Colonic mucosa (tissue), 4 donors: ENCODE measurements around the gene EGLN2. TPM values are rescaled to one million over a fixed set of nuclear protein-coding genes. Genes with fewer than 3 reads are reported as not detected.
A peak's percentile ranks its signal among the peaks of the same experiment; 100 is the strongest.
"Not testable (repeated sequence)": the region's sequence is repeated elsewhere in the genome, so short reads cannot be mapped to it uniquely, and the experiment has no call there.

Experiments
- DNase-seq: peaks from one replicate; pipeline ENCODE4 v3.0.0-alpha.2; 2020
- H3K27ac ChIP-seq: fragments of 200-600 bp; one replicate; pipeline ENCODE4 v1.8.0; 2021
- H3K27me3 ChIP-seq: fragments of 200-600 bp; one replicate; pipeline ENCODE4 v1.8.0; 2021
- H3K36me3 ChIP-seq: fragments of 200-600 bp; one replicate; pipeline ENCODE4 v1.8.0; 2021
- H3K4me1 ChIP-seq: fragments of 200-600 bp; one replicate; pipeline ENCODE4 v1.8.0; 2021; ENCODE audit warnings: mild to moderate bottlenecking
- H3K4me3 ChIP-seq: fragments of 200-600 bp; one replicate; pipeline ENCODE4 v1.8.0; 2021
- H3K9ac ChIP-seq, 2 donors: one replicate each; pipeline ENCODE4 v1.7.0; 2013; ENCODE audit warnings: control low read depth in 2 of 2, low read depth in 2 of 2, low read length in 2 of 2
- H3K9me3 ChIP-seq: fragments of 200-600 bp; one replicate; pipeline ENCODE4 v1.8.0; 2021
- intact Hi-C: fragments of 100-400 bp; cut with DNase I; formaldehyde crosslinking; loops from one replicate; pipeline ENCODE4 v1.14.1; 2022
- total RNA-seq, 2 donors: library from RNA; stranded (reverse); fragmentation: NEBNext Ultra II Directional in 1 of 2; extraction: Animal tissue kit (Norgen Biotek cat#: 25700) in 1 of 2; gene quantifications; one replicate each; pipeline ENCODE4 v1.2.1, GENCODE V29; 2021
- TF ChIP-seq, protein P1 (sequence below): fragments of 200-600 bp; IDR thresholded peaks from one replicate; pipeline ENCODE4 v1.8.0; 2022; ENCODE audit warnings: antibody characterized with exemption, mild to moderate bottlenecking
- donor health status: healthy.
- donor health status: DM: no; HTN: no; CAD: no.
- donor health status: DM: no; HTN: no; CAD: no.

Gene EGLN2
- total RNA-seq, 2 donors from 2014 or later = 67.3 to 87.8 TPM

DNA sequence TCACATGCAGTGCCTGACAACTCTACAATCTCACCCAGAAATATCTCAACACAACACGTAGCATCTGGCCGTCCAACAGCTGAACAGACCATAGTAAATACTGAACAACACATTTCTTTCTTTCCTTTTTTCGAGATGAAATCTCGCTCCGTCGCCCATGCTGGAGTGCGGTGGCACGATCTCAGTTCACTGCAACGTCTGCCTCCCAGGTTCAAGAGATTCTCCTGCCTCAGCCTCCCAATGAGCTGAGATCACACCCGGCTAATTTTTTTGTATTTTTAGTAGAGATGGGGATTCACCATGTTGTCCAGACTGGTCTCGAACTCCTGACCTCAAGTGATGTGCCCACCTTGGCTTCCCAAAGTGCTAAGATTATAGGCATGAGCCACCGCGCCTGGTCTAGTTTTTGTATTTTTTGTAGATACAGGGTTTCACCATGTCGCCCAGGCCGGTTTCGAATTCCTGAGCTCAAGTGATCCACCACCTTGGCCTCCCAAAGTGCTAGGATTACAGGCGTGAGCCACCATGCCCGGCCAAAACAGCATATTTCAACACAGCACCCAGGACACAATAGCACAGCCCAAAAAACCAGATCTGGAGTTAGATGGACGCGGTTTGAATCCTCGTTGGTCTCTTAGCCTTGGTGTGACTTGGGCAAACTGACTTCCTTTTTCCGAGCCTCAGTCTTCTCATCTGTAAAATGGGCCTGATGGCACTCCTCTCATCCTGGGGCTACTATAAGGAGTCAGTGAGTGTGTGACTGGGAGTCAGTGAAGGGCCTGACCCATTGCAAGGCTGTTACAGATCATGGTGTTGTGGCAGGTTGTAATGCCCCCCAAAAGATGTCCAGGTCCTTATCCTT, 28.6 kb downstream of the EGLN2 start:
- Histone ChIP-seq H3K4me3 (no peak overlapping the region), H3K27me3 (no peaks in the 10 kb centered on the region), H3K36me3 (no peaks in the 10 kb centered on the region), H3K9ac (no peak overlapping the region), H3K9me3 (no peaks in the 10 kb centered on the region), H3K27ac (no peak overlapping the region), H3K4me1 (peaks cover 5% of the 10 kb centered on the region)
- TF ChIP-seq, protein P1, sequence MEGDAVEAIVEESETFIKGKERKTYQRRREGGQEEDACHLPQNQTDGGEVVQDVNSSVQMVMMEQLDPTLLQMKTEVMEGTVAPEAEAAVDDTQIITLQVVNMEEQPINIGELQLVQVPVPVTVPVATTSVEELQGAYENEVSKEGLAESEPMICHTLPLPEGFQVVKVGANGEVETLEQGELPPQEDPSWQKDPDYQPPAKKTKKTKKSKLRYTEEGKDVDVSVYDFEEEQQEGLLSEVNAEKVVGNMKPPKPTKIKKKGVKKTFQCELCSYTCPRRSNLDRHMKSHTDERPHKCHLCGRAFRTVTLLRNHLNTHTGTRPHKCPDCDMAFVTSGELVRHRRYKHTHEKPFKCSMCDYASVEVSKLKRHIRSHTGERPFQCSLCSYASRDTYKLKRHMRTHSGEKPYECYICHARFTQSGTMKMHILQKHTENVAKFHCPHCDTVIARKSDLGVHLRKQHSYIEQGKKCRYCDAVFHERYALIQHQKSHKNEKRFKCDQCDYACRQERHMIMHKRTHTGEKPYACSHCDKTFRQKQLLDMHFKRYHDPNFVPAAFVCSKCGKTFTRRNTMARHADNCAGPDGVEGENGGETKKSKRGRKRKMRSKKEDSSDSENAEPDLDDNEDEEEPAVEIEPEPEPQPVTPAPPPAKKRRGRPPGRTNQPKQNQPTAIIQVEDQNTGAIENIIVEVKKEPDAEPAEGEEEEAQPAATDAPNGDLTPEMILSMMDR = no peak
- intact Hi-C loops = no loop called here
- no peak for DNase-seq

DNA sequence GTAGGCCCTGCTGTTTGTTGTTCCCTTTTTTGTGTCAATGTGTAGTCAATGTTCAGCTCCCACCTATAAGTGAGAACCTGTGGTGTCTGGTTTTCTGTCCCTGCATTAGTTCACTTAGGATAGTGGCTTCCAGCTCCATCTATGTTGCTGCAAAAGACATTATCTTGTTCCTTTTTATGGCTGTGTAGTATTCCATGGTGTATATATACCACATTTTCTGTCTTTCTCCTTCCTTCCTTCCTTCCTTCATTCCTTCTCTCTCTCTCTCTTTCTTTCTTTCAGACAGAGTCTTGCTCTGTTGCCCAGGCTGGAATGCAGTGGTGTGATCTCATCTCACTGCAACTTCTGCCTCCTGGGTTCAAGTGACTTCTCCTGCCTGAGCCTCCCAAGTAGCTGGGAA, 30.2 kb downstream of the EGLN2 start:
- Histone ChIP-seq H3K4me3 (no peak overlapping the region), H3K36me3 (no peaks in the 10 kb centered on the region), H3K9me3 (no peaks in the 10 kb centered on the region), H3K9ac (no peak overlapping the region), H3K27ac (no peak overlapping the region), H3K27me3 (no peaks in the 10 kb centered on the region), H3K4me1 (peaks cover 5% of the 10 kb centered on the region)
- intact Hi-C loops = no loop called here
- TF ChIP-seq, protein P1 = no peak
- no peak for DNase-seq

DNA sequence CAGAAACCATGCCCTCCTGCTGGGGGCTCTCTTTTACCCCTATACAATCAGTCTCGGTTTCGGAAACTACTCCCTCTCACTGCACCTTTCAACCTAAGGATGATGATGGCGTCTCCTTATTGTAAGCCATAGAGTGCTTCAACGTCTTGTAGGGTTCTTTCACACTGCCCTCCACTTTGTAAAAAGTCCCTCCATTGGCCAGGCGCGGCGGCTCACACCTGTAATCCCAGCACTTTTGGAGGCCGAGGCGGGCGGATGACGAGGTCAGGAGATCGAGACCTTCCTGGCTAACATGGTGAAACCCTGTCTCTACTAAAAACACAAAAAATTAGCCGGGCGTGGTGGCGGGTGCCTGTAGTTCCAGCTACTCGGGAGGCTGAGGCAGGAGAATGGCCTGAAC, 31.8 kb downstream of the EGLN2 start:
- intact Hi-C loops, H3K4me3 ChIP-seq, H3K9me3 ChIP-seq, H3K4me1 ChIP-seq, H3K27me3 ChIP-seq, H3K36me3 ChIP-seq, H3K27ac ChIP-seq, H3K9ac ChIP-seq, DNase-seq: not testable (repeated sequence)

DNA sequence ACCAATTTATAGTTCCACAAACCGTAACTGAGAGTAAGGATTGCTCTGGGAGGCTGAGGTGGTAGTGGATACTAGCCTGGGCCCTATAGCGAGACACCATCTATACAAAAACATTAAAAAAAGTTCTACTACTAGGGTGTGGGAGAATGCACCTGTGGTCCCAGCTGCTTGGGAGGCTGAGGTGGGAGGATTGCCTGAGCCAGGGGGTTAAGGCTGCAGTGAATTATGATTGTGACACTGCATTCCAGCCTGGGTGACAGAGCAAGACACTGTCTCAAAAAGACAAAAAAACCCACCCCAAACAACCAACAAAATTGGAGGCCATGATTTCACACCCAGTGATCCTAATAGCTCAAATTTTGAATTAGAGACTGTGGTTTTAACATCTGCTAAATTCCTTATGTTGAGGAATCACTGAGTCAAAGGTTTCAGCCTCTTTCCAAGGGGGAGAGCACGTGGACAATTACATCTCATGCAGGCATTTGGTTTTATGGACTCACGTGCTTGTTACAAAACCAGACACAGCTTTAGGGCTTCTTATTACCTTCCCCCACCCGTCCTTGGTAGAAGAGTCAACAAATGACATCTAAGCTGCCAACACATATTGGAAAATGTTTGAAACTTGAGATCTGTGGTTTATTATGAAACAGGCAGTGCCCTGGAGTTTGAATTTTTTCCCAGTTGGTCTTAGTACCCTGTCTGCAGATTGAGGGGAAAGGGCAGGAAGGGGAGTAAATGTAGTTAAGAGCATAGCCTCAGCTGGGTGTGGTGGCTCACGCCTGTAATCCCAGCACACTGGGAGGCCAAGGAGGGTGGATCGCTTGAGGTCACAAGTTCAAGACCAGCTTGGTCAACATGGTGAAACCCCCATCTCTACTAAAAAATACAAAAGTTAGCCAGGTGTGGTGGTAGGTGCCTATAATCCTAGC, 32.8 kb downstream of the EGLN2 start:
- no peaks in the 10 kb centered on the region for H3K27me3 ChIP-seq
- H3K9ac ChIP-seq = peak overlapping the region in 1 of 2 donors; percentile 26
- H3K27ac ChIP-seq = no peak overlapping the region
- TF ChIP-seq, protein P1 = no peak
- no peaks in the 10 kb centered on the region for H3K9me3 ChIP-seq
- H3K4me3 ChIP-seq = no peak overlapping the region
- peaks cover 5% of the 10 kb centered on the region for H3K4me1 ChIP-seq
- intact Hi-C loops = no loop called here
- no peaks in the 10 kb centered on the region for H3K36me3 ChIP-seq
- peak; percentile 67 for DNase-seq

DNA sequence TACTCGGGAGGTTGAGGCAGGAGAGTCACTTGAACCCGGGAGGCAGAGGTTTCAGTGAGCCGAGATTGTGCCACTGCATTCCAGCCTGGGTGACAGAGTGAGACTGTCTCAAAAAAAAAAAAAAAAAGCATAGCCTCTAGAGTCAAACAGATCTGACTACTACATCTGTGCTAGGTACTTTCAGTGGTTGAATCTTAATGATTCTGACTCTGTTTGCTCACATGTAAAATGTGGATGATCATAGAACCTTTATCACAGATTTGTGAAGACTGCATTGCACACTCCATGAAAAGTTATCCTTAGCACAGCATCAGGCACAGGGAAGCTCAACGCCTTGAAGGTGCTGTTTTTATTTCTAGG, 33.4 kb downstream of the EGLN2 start:
- H3K27ac ChIP-seq, H3K4me1 ChIP-seq, H3K9ac ChIP-seq, H3K4me3 ChIP-seq, H3K9me3 ChIP-seq, H3K27me3 ChIP-seq, DNase-seq, intact Hi-C loops, H3K36me3 ChIP-seq: not testable (repeated sequence)

DNA sequence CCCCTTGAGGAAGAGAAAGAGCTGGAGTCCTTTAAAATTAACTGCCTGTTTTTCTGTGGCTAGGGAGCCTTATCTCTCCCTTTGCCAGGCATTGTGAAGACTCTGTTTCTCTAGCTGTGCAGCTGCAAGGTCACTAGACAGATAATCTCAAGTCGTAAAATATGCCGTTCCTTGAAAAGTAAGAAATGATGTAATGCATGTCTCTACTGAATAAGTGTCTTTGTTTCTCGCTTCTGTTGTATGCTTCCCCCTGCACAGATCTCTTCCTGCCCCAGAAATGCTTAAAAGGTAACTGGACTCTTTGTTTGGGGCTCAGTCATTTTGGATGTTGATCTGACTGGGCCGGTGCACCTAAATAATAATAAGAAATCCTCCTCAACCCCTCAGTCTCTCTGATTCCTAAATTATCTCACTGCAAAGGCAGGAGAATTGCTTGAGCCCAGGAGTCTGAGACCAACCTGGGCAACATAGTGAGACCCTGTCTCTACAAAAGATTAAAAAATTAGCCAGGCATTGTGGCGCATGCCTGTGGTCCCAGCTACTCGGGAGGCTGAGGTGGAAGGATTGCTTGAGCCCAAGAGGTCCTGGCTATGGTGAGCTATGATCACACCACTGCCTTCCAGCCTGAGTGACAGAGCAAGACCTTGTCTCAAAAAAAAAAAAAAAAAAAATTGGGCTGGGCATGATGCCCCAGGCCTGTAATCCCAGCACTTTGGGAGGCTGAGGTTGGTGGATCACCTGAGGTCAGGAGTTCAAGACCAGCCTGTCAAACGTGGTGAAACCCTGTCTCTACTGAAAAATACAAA, 34.9 kb downstream of the EGLN2 start:
- H3K4me1 ChIP-seq, DNase-seq, H3K36me3 ChIP-seq, H3K27me3 ChIP-seq, intact Hi-C loops, H3K4me3 ChIP-seq, H3K27ac ChIP-seq, H3K9me3 ChIP-seq: not testable (repeated sequence)
- peak overlapping the region in 1 of 2 donors; percentile 34 for H3K9ac ChIP-seq
